Caco-2 (cell line): ENCODE results near the gene LIMCH1. TPM values are rescaled to one million over a fixed set of nuclear protein-coding genes. Genes with fewer than 3 reads are reported as not detected.

Experiments used
- BruUV-seq: library from RNA; stranded (reverse); fragments of 400-500 nt; replicated peaks from 2 replicates; lab custom pipeline; 2021; lab: Mats Ljungman, UMichigan
- CTCF ChIA-PET: fragments of 300-600 bp; sonication (Branson Sonifier 250); formaldehyde crosslinking; loops from one replicate; lab custom pipeline; 2022; ENCODE audit warnings: antibody characterized with exemption; lab: Charles Lee
- POLR2A ChIA-PET: fragments of 300-600 bp; sonication (Branson Sonifier 250); formaldehyde crosslinking; loops from one replicate; lab custom pipeline; 2022; ENCODE audit warnings: antibody characterized with exemption; lab: Charles Lee
- DNase-seq, 2 experiments: peaks; one replicate each; pipeline versions ENCODE4 v3.0.0 to v3.0.0-alpha.2; 2020 to 2022
- H3K27me3 ChIP-seq: replicated peaks from 2 replicates; pipeline ENCODE4 v1.6.0; 2011; ENCODE audit warnings: low read length; ENCODE audit not compliant: control insufficient read depth, insufficient read depth
- H3K36me3 ChIP-seq: 2 replicates; pipeline ENCODE4 v1.5.1; 2011; ENCODE audit warnings: low read length; ENCODE audit not compliant: control insufficient read depth, insufficient read depth
- H3K4me1 ChIP-seq: fragments of 250-450 bp; sonication (Bioruptor Pico); 2 replicates; pipeline ENCODE4 v1.5.1; 2020; ENCODE audit warnings: mild to moderate bottlenecking
- H3K4me3 ChIP-seq: 2 replicates; pipeline ENCODE4 v1.5.1; 2011; ENCODE audit warnings: low read depth, mild to moderate bottlenecking, control low read depth, low read length
- H3K9me3 ChIP-seq: fragments of 250-450 bp; sonication (Bioruptor Pico); 2 replicates; pipeline ENCODE4 v1.5.1; 2020; ENCODE audit warnings: mild to moderate bottlenecking, moderate library complexity
- H3K27ac Mint-ChIP-seq: one replicate; pipeline ENCODE4 v1.8.0; 2022; ENCODE audit warnings: mixed read lengths; ENCODE audit not compliant: unreplicated experiment
- H3K27me3 Mint-ChIP-seq: one replicate; pipeline ENCODE4 v1.8.0; 2022; ENCODE audit warnings: mixed read lengths; ENCODE audit not compliant: insufficient read depth, unreplicated experiment
- H3K36me3 Mint-ChIP-seq: one replicate; pipeline ENCODE4 v1.8.0; 2022; ENCODE audit warnings: mild to moderate bottlenecking, mixed read lengths; ENCODE audit not compliant: insufficient read depth, unreplicated experiment
- H3K4me1 Mint-ChIP-seq: one replicate; pipeline ENCODE4 v1.8.0; 2022; ENCODE audit warnings: low read depth, mixed read lengths; ENCODE audit not compliant: unreplicated experiment
- H3K4me3 Mint-ChIP-seq: one replicate; pipeline ENCODE4 v1.8.0; 2022; ENCODE audit warnings: mild to moderate bottlenecking, moderate library complexity, mixed read lengths; ENCODE audit not compliant: unreplicated experiment
- H3K9me3 Mint-ChIP-seq: one replicate; pipeline ENCODE4 v1.8.0; 2022; ENCODE audit warnings: mixed read lengths; ENCODE audit not compliant: unreplicated experiment
- intact Hi-C: fragments of 100-400 bp; cut with micrococcal nuclease; formaldehyde crosslinking; loops from one replicate; pipeline ENCODE4 v1.10.0; 2022; ENCODE audit not compliant: unreplicated experiment
- total RNA-seq: library from RNA; stranded (reverse); gene quantifications from 2 replicates; pipeline ENCODE4 v1.2.3, GENCODE V29; 2022
- TF ChIP-seq, protein P1 (sequence below), 2 experiments: fragments of 200-600 bp in 1 of 2; IDR thresholded peaks; 1 replicate in 1 of 2; 2 replicates in 1 of 2; pipeline versions ENCODE4 v1.5.1 to v1.8.0; 2011 to 2022; ENCODE audit warnings: antibody characterized with exemption in 1 of 2, control low read depth in 1 of 2, inconsistent platforms in 1 of 2, low read depth in 1 of 2, low read length in 1 of 2, mild to moderate bottlenecking in 1 of 2, moderate library complexity in 1 of 2; ENCODE audit not compliant: insufficient read depth in 1 of 2, severe bottlenecking in 1 of 2, unreplicated experiment in 1 of 2

LIMCH1 gene
- total RNA-seq, 1 experiment from 2014 or later = 8.4 TPM

GRCh38 chr4:41687971-41688370, 150.0 kb downstream of the LIMCH1 start:
- CTCF ChIA-PET = no interaction called here
- no peaks in the 10 kb centered on the region for H3K9me3 Mint-ChIP-seq

DNA sequence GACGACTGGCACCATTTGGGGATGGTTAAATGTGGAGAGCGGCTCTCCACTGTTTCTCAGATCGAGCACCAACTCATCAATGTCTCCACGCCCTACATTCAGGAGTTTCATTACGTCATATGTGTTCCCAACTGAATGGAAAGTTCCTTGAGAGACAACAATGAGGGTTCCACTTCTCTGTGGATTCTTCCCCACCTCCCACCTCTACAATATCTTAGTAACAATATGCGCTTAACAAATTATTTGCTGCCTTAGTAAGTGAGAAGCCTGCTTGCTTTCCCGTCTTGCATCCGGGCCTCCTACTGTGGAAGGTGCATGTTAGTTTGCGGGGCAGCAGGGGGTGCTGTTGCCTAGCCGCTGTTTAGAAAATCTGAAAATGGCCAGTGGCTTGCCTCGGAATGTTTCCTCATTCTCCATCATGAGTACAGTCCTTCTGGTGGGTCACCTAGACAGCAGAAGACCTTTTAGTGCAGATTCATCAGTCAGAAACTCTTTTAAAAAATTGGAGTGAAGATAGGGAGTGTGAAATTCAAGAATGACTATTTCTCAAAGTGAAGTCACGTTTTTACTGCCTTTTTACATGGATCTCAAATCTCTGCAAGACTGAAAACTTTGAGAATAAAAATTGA, 154.9 kb downstream of the LIMCH1 start:
- H3K27ac Mint-ChIP-seq = no peak overlapping the region
- BruUV-seq = no TSS peak
- no peak overlapping the region for H3K4me3 ChIP-seq

More at GRCh38 chr4:41687971-41688370, 150.0 kb downstream of the LIMCH1 start:
- H3K4me1 ChIP-seq = no peaks in the 10 kb centered on the region
- no peaks in the 10 kb centered on the region for H3K36me3 Mint-ChIP-seq
- intact Hi-C loops = no loop called here
- H3K4me1 Mint-ChIP-seq = peaks cover 3% of the 10 kb centered on the region
- TF ChIP-seq, protein P1, sequence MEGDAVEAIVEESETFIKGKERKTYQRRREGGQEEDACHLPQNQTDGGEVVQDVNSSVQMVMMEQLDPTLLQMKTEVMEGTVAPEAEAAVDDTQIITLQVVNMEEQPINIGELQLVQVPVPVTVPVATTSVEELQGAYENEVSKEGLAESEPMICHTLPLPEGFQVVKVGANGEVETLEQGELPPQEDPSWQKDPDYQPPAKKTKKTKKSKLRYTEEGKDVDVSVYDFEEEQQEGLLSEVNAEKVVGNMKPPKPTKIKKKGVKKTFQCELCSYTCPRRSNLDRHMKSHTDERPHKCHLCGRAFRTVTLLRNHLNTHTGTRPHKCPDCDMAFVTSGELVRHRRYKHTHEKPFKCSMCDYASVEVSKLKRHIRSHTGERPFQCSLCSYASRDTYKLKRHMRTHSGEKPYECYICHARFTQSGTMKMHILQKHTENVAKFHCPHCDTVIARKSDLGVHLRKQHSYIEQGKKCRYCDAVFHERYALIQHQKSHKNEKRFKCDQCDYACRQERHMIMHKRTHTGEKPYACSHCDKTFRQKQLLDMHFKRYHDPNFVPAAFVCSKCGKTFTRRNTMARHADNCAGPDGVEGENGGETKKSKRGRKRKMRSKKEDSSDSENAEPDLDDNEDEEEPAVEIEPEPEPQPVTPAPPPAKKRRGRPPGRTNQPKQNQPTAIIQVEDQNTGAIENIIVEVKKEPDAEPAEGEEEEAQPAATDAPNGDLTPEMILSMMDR (IDR thresholded peaks at IDR 0.05; ENCODE audit: insufficient read depth in 1 of 2, low read depth in 1 of 2, low read length in 1 of 2, severe bottlenecking in 1 of 2, unreplicated experiment in 1 of 2) = no peak
- H3K9me3 ChIP-seq = no peaks in the 10 kb centered on the region
- H3K27ac Mint-ChIP-seq = no peak overlapping the region
- H3K27me3 Mint-ChIP-seq = no peaks in the 10 kb centered on the region
- no peak overlapping the region for H3K4me3 Mint-ChIP-seq
- no peaks in the 10 kb centered on the region for H3K27me3 ChIP-seq
- POLR2A ChIA-PET = no interaction called here
- H3K36me3 ChIP-seq = no peaks in the 10 kb centered on the region
- no TSS peak for BruUV-seq
- H3K4me3 ChIP-seq = no peak overlapping the region
- no peak for DNase-seq

GRCh38 chr4:41693629-41694028, 155.7 kb downstream of the LIMCH1 start:
- Mint-ChIP-seq H3K4me3 (no peak overlapping the region), H3K4me1 (peaks cover 12% of the 10 kb centered on the region), H3K27ac (no peak overlapping the region), H3K27me3 (no peaks in the 10 kb centered on the region), H3K9me3 (no peaks in the 10 kb centered on the region), H3K36me3 (no peaks in the 10 kb centered on the region)
- TF ChIP-seq, protein P1 (IDR thresholded peaks at IDR 0.05; ENCODE audit: insufficient read depth in 1 of 2, low read depth in 1 of 2, low read length in 1 of 2, severe bottlenecking in 1 of 2, unreplicated experiment in 1 of 2) = peak; percentile 43 to 51
- peak in 1 of 2 experiments; percentile 33 for DNase-seq
- intact Hi-C loops = loop anchor here (1.0 to 2.0 kb wide), 5 partner anchors 121 to 412 kb away; no protein-coding TSS in a partner anchor
- Histone ChIP-seq H3K9me3 (no peaks in the 10 kb centered on the region), H3K27me3 (no peaks in the 10 kb centered on the region; the same call in 1 of the 2 replicates), H3K36me3 (no peaks in the 10 kb centered on the region), H3K4me3 (no peak overlapping the region), H3K4me1 (no peaks in the 10 kb centered on the region)
- ChIA-PET CTCF (interaction anchor here (0.6 kb wide), 1 partner anchor 264 kb away, joined by 5 read pairs; no protein-coding TSS in a partner anchor), POLR2A (no interaction called here)
- no TSS peak for BruUV-seq

More for the DNA sequence above, 154.9 kb downstream of the LIMCH1 start:
- POLR2A ChIA-PET = no interaction called here
- H3K4me3 Mint-ChIP-seq = no peak overlapping the region
- H3K27me3 Mint-ChIP-seq = no peaks in the 10 kb centered on the region
- intact Hi-C loops = loop anchor here (1.0 to 2.0 kb wide), 5 partner anchors 121 to 412 kb away; no protein-coding TSS in a partner anchor
- peak; percentile 50 to 64 for DNase-seq
- H3K4me1 Mint-ChIP-seq = peaks cover 12% of the 10 kb centered on the region
- Histone ChIP-seq H3K4me1 (no peaks in the 10 kb centered on the region), H3K9me3 (no peaks in the 10 kb centered on the region), H3K36me3 (no peaks in the 10 kb centered on the region), H3K27me3 (no peaks in the 10 kb centered on the region)
- no peaks in the 10 kb centered on the region for H3K36me3 Mint-ChIP-seq
- H3K9me3 Mint-ChIP-seq = no peaks in the 10 kb centered on the region
- CTCF ChIA-PET = interaction anchor here (0.6 to 0.8 kb wide), 3 partner anchors 195 to 412 kb away, joined by 3 to 5 read pairs (median 4); no protein-coding TSS in a partner anchor
- TF ChIP-seq, protein P1 (IDR thresholded peaks at IDR 0.05; ENCODE audit: insufficient read depth in 1 of 2, low read depth in 1 of 2, low read length in 1 of 2, severe bottlenecking in 1 of 2, unreplicated experiment in 1 of 2) = peak; percentile 82 to 93
